Subcutaneous abdominal adipose tissue (tissue), 5 donors: ENCODE results near the gene EGFR.
A peak's percentile ranks its signal among the peaks of the same experiment; 100 is the strongest.

Experiments used
- H3K27ac ChIP-seq: one replicate; pipeline ENCODE4 v1.7.0; 2013; ENCODE audit warnings: low read depth, mild to moderate bottlenecking, inconsistent platforms, low read length, moderate library complexity
- H3K27me3 ChIP-seq, 5 donors: one replicate each; pipeline ENCODE4 v1.7.0; 2013; ENCODE audit warnings: low read length in 5 of 5, inconsistent platforms in 1 of 5; ENCODE audit not compliant: control insufficient read depth in 5 of 5, insufficient read depth in 4 of 5
- H3K36me3 ChIP-seq, 5 donors: one replicate each; pipeline ENCODE4 v1.7.0; 2013; ENCODE audit warnings: low read length in 5 of 5; ENCODE audit not compliant: control insufficient read depth in 5 of 5, insufficient read depth in 5 of 5
- H3K4me1 ChIP-seq, 5 donors: one replicate each; pipeline ENCODE4 v1.7.0; 2013; ENCODE audit warnings: low read length in 5 of 5, mild to moderate bottlenecking in 3 of 5, moderate library complexity in 1 of 5; ENCODE audit not compliant: control insufficient read depth in 5 of 5, insufficient read depth in 5 of 5
- H3K4me3 ChIP-seq, 5 donors: one replicate each; pipeline ENCODE4 v1.7.0; 2013; ENCODE audit warnings: low read length in 5 of 5, low read depth in 1 of 5
- H3K9ac ChIP-seq, 5 donors: one replicate each; pipeline ENCODE4 v1.7.0; 2013; ENCODE audit warnings: low read length in 5 of 5, mild to moderate bottlenecking in 4 of 5, moderate library complexity in 3 of 5
- H3K9me3 ChIP-seq, 5 donors: one replicate each; pipeline ENCODE4 v1.7.0; 2013; ENCODE audit warnings: low read length in 5 of 5; ENCODE audit not compliant: control insufficient read depth in 5 of 5
- donor health status: healthy.
- donor health status: healthy.
- donor health status: healthy.
- donor health status: healthy.
- donor health status: healthy.

Gene EGFR

GRCh38 chr7:55077561-55078410, 59.0 kb downstream of the EGFR start:
- Histone ChIP-seq H3K27ac (no peak overlapping the region), H3K4me1 (peaks cover 10 to 62% (median 59%) of the 10 kb centered on the region in 5 donors)

DNA sequence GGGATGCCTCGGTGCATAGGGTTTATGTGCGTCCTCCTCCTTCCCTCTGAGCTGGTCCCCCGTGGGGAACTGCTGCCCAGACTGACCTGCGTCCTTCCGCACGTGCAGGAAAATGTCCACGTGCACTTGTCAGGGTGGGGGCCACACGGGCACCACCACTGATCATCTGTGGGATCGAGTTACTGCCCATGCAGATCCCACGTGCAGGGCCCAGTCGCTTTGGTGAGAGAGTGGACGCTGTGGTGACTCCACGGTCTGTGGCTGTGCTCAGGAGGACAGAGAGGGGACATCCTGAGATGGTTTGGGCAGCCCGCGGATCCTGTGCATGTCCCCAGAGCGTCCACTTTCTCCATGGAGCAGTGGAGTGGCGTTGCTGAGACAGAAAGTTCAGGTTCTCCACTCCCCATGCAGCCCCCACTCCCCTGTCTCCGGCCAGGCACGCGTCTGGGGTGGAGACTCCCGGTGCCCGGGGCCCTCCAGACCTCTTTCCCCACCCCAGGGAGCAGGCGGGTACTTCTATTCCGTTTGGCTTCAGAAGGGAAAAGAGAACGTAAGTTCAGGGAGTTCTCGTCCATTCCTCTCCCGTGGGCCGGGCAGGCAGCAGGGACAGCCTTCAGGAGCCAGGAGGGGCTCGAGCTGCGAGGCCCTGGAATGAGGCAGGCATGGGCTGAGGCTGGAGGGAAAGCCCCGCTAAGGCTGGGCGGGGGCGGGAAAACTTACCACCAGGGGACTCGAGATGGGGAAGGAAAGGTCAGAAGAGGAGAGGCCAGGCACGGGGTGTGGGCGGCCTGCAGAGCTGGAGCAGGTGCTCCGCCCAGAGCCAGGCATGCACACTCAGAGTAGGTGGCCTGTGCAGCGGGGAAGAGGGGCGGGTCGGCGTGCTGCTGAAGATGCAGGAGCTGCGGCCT, 59.9 kb downstream of the EGFR start:
- Histone ChIP-seq H3K27ac (peak overlapping the region; percentile 21), H3K36me3 (no peaks in the 10 kb centered on the region), H3K9me3 (no peaks in the 10 kb centered on the region), H3K4me3 (no peak overlapping the region), H3K4me1 (peaks cover 10 to 53% (median 51%) of the 10 kb centered on the region in 5 donors), H3K27me3 (no peaks in the 10 kb centered on the region), H3K9ac (no peak overlapping the region)

More at GRCh38 chr7:55077561-55078410, 59.0 kb downstream of the EGFR start:
- no peak overlapping the region for H3K9ac ChIP-seq
- no peaks in the 10 kb centered on the region for H3K27me3 ChIP-seq
- H3K36me3 ChIP-seq = no peaks in the 10 kb centered on the region
- no peaks in the 10 kb centered on the region for H3K9me3 ChIP-seq
- H3K4me3 ChIP-seq = no peak overlapping the region

DNA sequence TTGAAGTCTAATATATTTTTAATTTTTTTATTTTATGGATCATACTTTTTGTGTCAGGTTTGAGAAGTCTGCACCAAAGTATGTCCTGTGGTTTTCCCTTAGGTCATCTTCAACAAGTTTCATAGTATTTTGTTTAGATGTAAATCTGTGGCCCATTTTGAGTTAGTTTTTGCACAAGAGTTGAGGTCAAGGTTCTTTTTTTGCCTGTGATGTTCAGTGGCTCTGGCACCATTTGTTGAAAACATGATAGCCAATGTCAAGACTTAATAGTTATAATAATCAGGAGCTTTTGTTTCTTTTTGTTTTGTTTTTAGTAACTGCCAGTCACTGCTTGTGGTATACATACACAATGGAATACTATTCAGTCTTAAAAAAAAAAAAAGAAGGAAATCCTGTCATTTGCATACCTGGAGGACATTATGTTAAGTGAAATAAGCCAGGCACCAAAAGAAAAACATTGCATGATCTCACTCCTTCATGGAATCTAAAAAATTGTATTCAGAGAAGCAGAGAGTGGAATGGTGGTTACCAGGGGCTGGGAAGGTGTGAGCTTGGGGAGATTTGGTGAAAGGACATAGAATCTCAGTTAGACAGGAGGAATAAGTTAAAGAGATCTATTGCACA, 61.3 kb downstream of the EGFR start:
- no peaks in the 10 kb centered on the region for H3K9me3 ChIP-seq
- H3K27me3 ChIP-seq = no peaks in the 10 kb centered on the region
- H3K4me3 ChIP-seq = no peak overlapping the region
- no peak overlapping the region for H3K27ac ChIP-seq
- H3K9ac ChIP-seq = no peak overlapping the region
- peaks cover 4 to 40% (median 39%) of the 10 kb centered on the region in 5 donors for H3K4me1 ChIP-seq
- no peaks in the 10 kb centered on the region for H3K36me3 ChIP-seq

DNA sequence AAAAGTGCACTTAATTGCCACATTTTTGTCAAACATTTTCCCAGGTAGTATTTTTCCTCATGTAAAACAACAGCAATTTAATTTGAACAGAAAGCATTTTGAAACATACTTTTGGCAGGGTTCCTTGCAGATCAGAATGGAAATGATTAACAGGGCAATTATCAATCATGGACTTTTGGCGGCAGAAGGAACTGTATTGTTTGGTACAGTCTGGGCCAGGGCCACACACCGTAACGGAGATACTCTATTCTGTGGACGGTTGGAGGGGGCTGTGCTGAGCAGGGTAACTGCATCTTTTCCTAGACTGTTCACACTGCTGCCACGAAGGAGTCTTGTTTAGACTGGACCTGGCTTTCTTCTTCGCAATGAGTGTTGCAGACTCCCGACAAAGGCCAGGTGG, 62.3 kb downstream of the EGFR start:
- peaks cover 3 to 36% (median 34%) of the 10 kb centered on the region in 5 donors for H3K4me1 ChIP-seq
- no peaks in the 10 kb centered on the region for H3K36me3 ChIP-seq
- H3K9ac ChIP-seq = peak overlapping the region in 1 of 5 donors; percentile 21
- peak overlapping the region in 1 of 5 donors; percentile 42 for H3K4me3 ChIP-seq
- no peaks in the 10 kb centered on the region for H3K27me3 ChIP-seq
- H3K27ac ChIP-seq = peak overlapping the region; percentile 45
- no peaks in the 10 kb centered on the region for H3K9me3 ChIP-seq

DNA sequence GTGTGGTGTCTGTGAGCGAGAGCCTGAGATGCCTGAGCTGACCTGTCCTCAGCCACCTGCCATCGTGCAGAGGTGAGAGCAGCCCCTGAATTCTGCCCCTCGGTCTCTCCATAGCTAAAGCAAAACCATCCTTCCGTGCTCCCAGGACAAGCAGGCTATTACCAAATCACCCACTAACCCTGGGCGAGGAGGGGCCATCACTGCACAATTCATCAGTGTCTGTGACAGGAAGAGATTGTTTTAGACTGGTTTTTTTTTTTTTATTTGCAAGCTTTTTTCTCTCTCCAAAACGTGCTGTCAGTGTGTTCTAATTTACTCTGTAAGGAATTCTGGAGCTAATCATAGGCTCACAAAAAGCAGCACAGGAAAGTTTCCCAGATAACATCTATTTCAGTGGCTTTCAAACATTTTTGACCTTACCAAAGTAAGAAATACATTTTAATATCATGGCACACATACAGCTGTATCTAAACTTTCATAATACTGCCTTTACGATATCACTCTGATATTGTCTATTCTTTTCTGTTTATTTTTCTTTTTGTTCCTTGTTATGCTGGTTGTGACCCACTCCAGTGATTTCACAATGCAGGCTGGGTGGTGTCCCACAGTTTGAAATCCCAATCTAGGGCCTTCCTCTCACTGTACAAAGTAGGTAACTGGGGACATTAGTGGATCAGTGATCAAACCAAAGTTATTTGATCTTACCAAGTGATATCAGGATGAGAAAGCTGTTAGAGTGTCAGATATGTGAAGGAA, 62.8 kb downstream of the EGFR start:
- Histone ChIP-seq H3K27ac (peak overlapping the region; percentile 45), H3K36me3 (no peaks in the 10 kb centered on the region), H3K4me1 (peaks cover 4 to 37% (median 36%) of the 10 kb centered on the region in 5 donors), H3K9me3 (no peaks in the 10 kb centered on the region), H3K4me3 (peak overlapping the region in 1 of 5 donors; percentile 42), H3K27me3 (no peaks in the 10 kb centered on the region), H3K9ac (peak overlapping the region in 2 of 5 donors; percentile 5 to 21)

- Histone ChIP-seq H3K27ac (peak overlapping the region; percentile 45), H3K27me3 (no peaks in the 10 kb centered on the region), H3K36me3 (no peaks in the 10 kb centered on the region), H3K4me1 (peaks cover 6 to 43% (median 40%) of the 10 kb centered on the region in 5 donors), H3K9ac (no peak overlapping the region), H3K4me3 (no peak overlapping the region), H3K9me3 (no peaks in the 10 kb centered on the region)
Observed at GRCh38 chr7:55082228-55082603, 63.4 kb downstream of the EGFR start.

- H3K36me3 ChIP-seq = no peaks in the 10 kb centered on the region
- H3K9ac ChIP-seq = no peak overlapping the region
- H3K27ac ChIP-seq = no peak overlapping the region
- H3K4me1 ChIP-seq = peaks cover 6 to 49% (median 38%) of the 10 kb centered on the region in 5 donors
- no peaks in the 10 kb centered on the region for H3K27me3 ChIP-seq
- no peak overlapping the region for H3K4me3 ChIP-seq
- no peaks in the 10 kb centered on the region for H3K9me3 ChIP-seq
Observed at GRCh38 chr7:55083206-55083605, 64.4 kb downstream of the EGFR start.

DNA sequence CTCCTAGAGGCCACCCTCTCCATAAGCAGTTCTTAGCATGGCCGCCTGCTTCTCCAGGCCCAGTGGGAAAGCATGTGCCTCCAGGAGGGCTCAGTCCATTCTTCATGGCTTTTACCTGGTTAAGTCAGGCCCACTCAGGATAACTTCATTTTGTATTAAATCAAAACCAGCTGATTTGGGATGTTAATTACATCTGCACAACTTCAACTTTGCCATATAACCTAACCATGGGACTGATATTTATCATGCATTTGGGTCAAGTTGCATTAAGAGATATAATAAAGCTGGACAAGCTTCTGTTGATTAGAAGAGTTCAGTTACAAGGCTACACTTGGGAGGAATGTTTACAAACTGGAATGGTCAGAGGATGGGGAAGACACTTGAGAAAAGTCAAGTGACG, 65.5 kb downstream of the EGFR start:
- H3K4me1 ChIP-seq = peaks cover 6 to 47% (median 39%) of the 10 kb centered on the region in 5 donors
- H3K27ac ChIP-seq = no peak overlapping the region
- H3K36me3 ChIP-seq = no peaks in the 10 kb centered on the region

More for the DNA sequence above, 65.5 kb downstream of the EGFR start:
- Histone ChIP-seq H3K4me3 (no peak overlapping the region), H3K9ac (no peak overlapping the region), H3K27me3 (no peaks in the 10 kb centered on the region), H3K9me3 (no peaks in the 10 kb centered on the region)
